ENCODE data around the gene HNRNPUL2. TPM values are rescaled to one million over a fixed set of nuclear protein-coding genes. Genes with fewer than 3 reads are reported as not detected.
"Not testable (repeated sequence)": the region's sequence is repeated elsewhere in the genome, so short reads cannot be mapped to it uniquely, and the experiment has no call there.

The HNRNPUL2 gene
- total RNA-seq, 1 donor from 2014 or later = 46.1 TPM

- H3K27me3 ChIP-seq (ENCODE audit: low read depth) = no peaks in the 10 kb centered on the region
Observed at GRCh38 chr11:62705880-62706849, 21.1 kb downstream of the HNRNPUL2 start.

GRCh38 chr11:62705413-62705812 lies 21.8 kb downstream of the HNRNPUL2 start:
- intact Hi-C loops (cut with DNase I) = no loop called here
- DNase-seq (no peak), ATAC-seq (no peak)
- H3K4me3 ChIP-seq = peak overlapping the region; percentile 90
- H3K4me1 ChIP-seq = peaks cover 35% of the 10 kb centered on the region
- no peaks in the 10 kb centered on the region for H3K27me3 ChIP-seq (ENCODE audit: low read depth)
- TF ChIP-seq CTCF (IDR thresholded peaks at IDR 0.05) = no peak
- H3K27ac ChIP-seq = peak overlapping the region; percentile 91
- peaks cover 12% of the 10 kb centered on the region for H3K36me3 ChIP-seq
- no peaks in the 10 kb centered on the region for H3K9me3 ChIP-seq

More at GRCh38 chr11:62705880-62706849, 21.1 kb downstream of the HNRNPUL2 start:
- peaks cover 35% of the 10 kb centered on the region for H3K4me1 ChIP-seq
- peak overlapping the region; percentile 90 for H3K4me3 ChIP-seq
- H3K27ac ChIP-seq = peak overlapping the region; percentile 91
- DNase-seq (peak; percentile 97), ATAC-seq (peak; percentile 93)
- H3K36me3 ChIP-seq = peaks cover 14% of the 10 kb centered on the region
- no peaks in the 10 kb centered on the region for H3K9me3 ChIP-seq
- TF ChIP-seq CTCF (IDR thresholded peaks at IDR 0.05) = no peak
- intact Hi-C loops (cut with DNase I) = no loop called here

DNA sequence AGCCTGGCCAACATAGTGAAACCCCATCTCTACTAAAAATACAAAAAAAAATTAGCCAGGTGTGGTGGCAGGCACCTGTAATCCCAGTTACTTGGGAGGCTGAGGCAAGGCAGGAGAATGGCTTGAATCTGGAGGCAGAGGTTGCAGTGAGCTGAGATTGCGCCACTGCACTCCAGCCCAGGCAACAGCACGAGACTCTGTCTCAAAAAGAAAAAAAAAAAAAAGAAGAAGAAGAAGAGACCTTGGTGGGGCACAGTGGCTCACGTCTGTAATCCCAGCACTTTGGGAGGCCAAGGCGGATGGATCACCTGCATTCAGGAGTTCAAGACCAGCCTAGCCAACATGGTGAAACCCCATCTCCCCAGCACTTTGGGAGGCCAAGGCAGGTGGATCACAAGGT lies 23.3 kb downstream of the HNRNPUL2 start:
- Histone ChIP-seq H3K36me3 (peaks cover 11% of the 10 kb centered on the region), H3K4me1 (peaks cover 26% of the 10 kb centered on the region)
- DNase-seq; H3K9me3 ChIP-seq; ATAC-seq; H3K27me3 ChIP-seq (ENCODE audit: low read depth); H3K4me3 ChIP-seq; intact Hi-C loops (cut with DNase I); H3K27ac ChIP-seq: not testable (repeated sequence)

GRCh38 chr11:62702246-62702645 lies 25.0 kb downstream of the HNRNPUL2 start:
- Histone ChIP-seq H3K4me1 (peaks cover 18% of the 10 kb centered on the region), H3K27me3 (ENCODE audit: low read depth) (no peaks in the 10 kb centered on the region), H3K9me3 (no peaks in the 10 kb centered on the region), H3K27ac (no peak overlapping the region), H3K36me3 (peaks cover 11% of the 10 kb centered on the region), H3K4me3 (no peak overlapping the region)
- TF ChIP-seq CTCF (IDR thresholded peaks at IDR 0.05) = no peak
- ATAC-seq (no peak), DNase-seq (no peak)
- intact Hi-C loops (cut with DNase I) = no loop called here

GRCh38 chr11:62694455-62695167 lies 32.6 kb downstream of the HNRNPUL2 start:
- H3K4me3 ChIP-seq = no peak overlapping the region
- H3K36me3 ChIP-seq = peaks cover 40% of the 10 kb centered on the region
- intact Hi-C loops (cut with DNase I) = no loop called here
- no peaks in the 10 kb centered on the region for H3K9me3 ChIP-seq
- peaks cover 4% of the 10 kb centered on the region for H3K4me1 ChIP-seq
- peak; percentile 88 for ATAC-seq
- TF ChIP-seq CTCF (IDR thresholded peaks at IDR 0.05) = peak; percentile 84
- peak; percentile 76 for DNase-seq
- H3K27me3 ChIP-seq (ENCODE audit: low read depth) = no peaks in the 10 kb centered on the region
- H3K27ac ChIP-seq = no peak overlapping the region

GRCh38 chr11:62693624-62694023 lies 33.6 kb downstream of the HNRNPUL2 start:
- H3K4me1 ChIP-seq; H3K27ac ChIP-seq; intact Hi-C loops (cut with DNase I); DNase-seq; ATAC-seq; H3K9me3 ChIP-seq; H3K4me3 ChIP-seq; H3K27me3 ChIP-seq (ENCODE audit: low read depth): not testable (repeated sequence)
- H3K36me3 ChIP-seq = peaks cover 40% of the 10 kb centered on the region

Measured in lower lobe of right lung (tissue), 2 donors.